Endothelial cell of umbilical vein (primary cell): ENCODE data around the gene VIM.

Source experiments
- EZH2 ChIP-seq: IDR thresholded peaks from 2 replicates; pipeline ENCODE4 v1.6.1; 2012; ENCODE audit warnings: borderline replicate concordance, low read depth, mild to moderate bottlenecking, moderate library complexity, low read length, inconsistent platforms; ENCODE audit not compliant: severe bottlenecking
- FOS ChIP-seq: IDR thresholded peaks from 2 replicates; pipeline ENCODE4 v1.6.1; 2011; ENCODE audit warnings: mild to moderate bottlenecking, low read length, moderate library complexity, borderline replicate concordance; ENCODE audit not compliant: insufficient read depth
- GATA2 ChIP-seq: IDR thresholded peaks from 2 replicates; pipeline ENCODE4 v1.7.0; 2011; ENCODE audit warnings: low read depth, mild to moderate bottlenecking, moderate library complexity, mixed read lengths, low read length; ENCODE audit not compliant: insufficient read length, insufficient read depth
- JUN ChIP-seq: IDR thresholded peaks from 2 replicates; pipeline ENCODE4 v1.6.1; 2011; ENCODE audit warnings: borderline replicate concordance, low read depth; ENCODE audit not compliant: insufficient read length, insufficient read depth
- MYC ChIP-seq: IDR thresholded peaks from one replicate; pipeline ENCODE4 v1.6.1; 2011; ENCODE audit warnings: mild to moderate bottlenecking, low read depth, low read length
- POLR2A ChIP-seq: IDR thresholded peaks from 2 replicates; pipeline ENCODE4 v1.6.1; 2012; ENCODE audit warnings: low read depth, mild to moderate bottlenecking, control low read depth, low read length
- POLR2AphosphoS5 ChIP-seq: IDR thresholded peaks from 2 replicates; pipeline ENCODE4 v1.6.1; 2012; ENCODE audit warnings: low read depth, mild to moderate bottlenecking, control low read depth, low read length, moderate library complexity; ENCODE audit not compliant: insufficient read depth
- TF ChIP-seq, protein P1 (sequence below), 2 donors: IDR thresholded peaks; 1 replicate in 1 of 2; 2 replicates in 1 of 2; pipeline ENCODE4 v1.5.1; 2011; ENCODE audit warnings: low read length in 2 of 2, mild to moderate bottlenecking in 2 of 2, moderate library complexity in 2 of 2, control low read depth in 1 of 2, inconsistent platforms in 1 of 2, low read depth in 1 of 2; ENCODE audit not compliant: insufficient read depth in 1 of 2; ENCODE audit errors: extremely low read depth in 1 of 2
- TF ChIP-seq, protein P2 (sequence below): IDR thresholded peaks from 2 replicates; pipeline ENCODE4 v1.6.1; 2011; ENCODE audit not compliant: insufficient read depth, insufficient read length

DNA sequence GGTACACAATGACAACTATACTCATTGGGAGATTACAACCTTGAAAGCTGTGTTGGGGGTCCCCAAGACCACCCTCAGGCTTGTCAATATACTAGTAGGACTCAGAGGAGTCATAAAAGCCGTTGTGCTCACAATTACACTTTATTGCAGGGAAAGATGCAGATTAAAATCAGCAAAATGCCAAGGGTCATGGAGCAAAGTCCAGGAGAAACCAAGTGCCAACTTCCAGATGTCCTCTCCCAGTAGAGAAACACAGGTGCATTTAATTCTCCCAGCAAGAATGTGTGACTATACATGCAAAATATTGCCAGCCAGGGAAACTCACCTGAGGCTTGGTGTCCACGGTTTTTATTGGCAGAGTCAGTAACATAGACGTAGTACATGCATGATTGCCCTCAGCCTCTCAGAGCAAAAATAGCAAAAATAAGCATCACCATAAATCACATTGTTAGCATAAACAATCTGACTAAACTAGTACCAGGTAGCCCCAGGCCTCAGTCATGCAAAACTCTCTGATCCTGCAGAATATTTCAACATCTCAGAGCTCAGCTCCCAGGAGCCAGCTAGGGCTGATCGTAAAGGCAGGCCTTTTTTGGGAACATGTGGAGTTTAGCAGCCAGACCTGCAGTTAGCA, 50.7 kb downstream of the VIM start:
- TF ChIP-seq POLR2A (no peak), POLR2AphosphoS5 (no peak), EZH2 (no peak), FOS (no peak), JUN (no peak), MYC (no peak), GATA2 (no peak)
- TF ChIP-seq, protein P1, sequence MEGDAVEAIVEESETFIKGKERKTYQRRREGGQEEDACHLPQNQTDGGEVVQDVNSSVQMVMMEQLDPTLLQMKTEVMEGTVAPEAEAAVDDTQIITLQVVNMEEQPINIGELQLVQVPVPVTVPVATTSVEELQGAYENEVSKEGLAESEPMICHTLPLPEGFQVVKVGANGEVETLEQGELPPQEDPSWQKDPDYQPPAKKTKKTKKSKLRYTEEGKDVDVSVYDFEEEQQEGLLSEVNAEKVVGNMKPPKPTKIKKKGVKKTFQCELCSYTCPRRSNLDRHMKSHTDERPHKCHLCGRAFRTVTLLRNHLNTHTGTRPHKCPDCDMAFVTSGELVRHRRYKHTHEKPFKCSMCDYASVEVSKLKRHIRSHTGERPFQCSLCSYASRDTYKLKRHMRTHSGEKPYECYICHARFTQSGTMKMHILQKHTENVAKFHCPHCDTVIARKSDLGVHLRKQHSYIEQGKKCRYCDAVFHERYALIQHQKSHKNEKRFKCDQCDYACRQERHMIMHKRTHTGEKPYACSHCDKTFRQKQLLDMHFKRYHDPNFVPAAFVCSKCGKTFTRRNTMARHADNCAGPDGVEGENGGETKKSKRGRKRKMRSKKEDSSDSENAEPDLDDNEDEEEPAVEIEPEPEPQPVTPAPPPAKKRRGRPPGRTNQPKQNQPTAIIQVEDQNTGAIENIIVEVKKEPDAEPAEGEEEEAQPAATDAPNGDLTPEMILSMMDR (IDR thresholded peaks at IDR 0.05; ENCODE audit: extremely low read depth in 1 of 2, insufficient read depth in 1 of 2, low read depth in 1 of 2, low read length in 2 of 2) = no peak
- TF ChIP-seq, protein P2, sequence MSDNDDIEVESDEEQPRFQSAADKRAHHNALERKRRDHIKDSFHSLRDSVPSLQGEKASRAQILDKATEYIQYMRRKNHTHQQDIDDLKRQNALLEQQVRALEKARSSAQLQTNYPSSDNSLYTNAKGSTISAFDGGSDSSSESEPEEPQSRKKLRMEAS = no peak
